Cardiac fibroblast (primary cell): ENCODE results near the gene ONECUT3.

Experiments used
- DNase-seq, 2 donors: peaks; one replicate each; pipeline versions ENCODE4 v3.0.0 to v3.0.0-alpha.2; 2010; ENCODE audit warnings: low read depth in 2 of 2
- H3K4me3 ChIP-seq, 2 donors: replicated peaks in 1 of 2; 1 replicate in 1 of 2; 2 replicates in 1 of 2; pipeline ENCODE4 v1.5.1; 2011; ENCODE audit warnings: low read depth in 2 of 2, low read length in 2 of 2, mild to moderate bottlenecking in 2 of 2, moderate library complexity in 1 of 2
- TF ChIP-seq, protein P1 (sequence below): IDR thresholded peaks from one replicate; pipeline ENCODE4 v1.5.1; 2011; ENCODE audit warnings: low read depth, mild to moderate bottlenecking, low read length, inconsistent platforms

The ONECUT3 gene

DNA sequence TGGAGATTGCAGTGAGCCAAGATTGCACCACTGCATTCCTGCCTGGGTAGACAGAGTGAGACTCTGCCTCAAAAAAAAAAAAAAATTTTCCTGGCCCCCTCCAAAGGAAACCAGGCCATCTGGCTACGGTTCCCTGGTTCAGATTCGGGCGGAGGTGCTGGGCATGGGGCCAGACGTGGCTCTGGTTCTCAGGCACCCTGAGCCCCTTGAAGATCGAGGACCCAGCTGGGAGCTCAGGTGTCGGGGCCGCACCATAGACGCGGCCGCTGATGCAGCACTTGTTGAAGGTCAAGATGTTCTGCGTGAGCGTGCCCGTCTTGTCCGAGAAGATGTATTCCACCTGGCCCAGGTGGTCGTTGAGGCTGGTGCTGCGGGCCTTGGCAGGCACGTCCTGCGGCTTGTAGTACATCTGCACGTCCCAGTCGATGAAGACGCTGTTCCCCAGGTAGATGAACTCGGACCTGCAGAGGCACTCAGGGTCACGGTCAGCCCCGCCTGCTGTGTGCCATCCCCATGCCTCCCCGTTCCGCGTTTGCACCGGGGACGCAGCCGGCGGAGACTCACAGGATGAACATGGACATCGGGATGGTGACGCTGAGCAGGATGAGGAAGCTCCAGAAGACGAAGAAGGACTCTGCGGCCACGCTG, 46.5 kb downstream of the ONECUT3 start:
- no peak overlapping the region for H3K4me3 ChIP-seq
- TF ChIP-seq, protein P1, sequence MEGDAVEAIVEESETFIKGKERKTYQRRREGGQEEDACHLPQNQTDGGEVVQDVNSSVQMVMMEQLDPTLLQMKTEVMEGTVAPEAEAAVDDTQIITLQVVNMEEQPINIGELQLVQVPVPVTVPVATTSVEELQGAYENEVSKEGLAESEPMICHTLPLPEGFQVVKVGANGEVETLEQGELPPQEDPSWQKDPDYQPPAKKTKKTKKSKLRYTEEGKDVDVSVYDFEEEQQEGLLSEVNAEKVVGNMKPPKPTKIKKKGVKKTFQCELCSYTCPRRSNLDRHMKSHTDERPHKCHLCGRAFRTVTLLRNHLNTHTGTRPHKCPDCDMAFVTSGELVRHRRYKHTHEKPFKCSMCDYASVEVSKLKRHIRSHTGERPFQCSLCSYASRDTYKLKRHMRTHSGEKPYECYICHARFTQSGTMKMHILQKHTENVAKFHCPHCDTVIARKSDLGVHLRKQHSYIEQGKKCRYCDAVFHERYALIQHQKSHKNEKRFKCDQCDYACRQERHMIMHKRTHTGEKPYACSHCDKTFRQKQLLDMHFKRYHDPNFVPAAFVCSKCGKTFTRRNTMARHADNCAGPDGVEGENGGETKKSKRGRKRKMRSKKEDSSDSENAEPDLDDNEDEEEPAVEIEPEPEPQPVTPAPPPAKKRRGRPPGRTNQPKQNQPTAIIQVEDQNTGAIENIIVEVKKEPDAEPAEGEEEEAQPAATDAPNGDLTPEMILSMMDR, result no peak
- no peak for DNase-seq

GRCh38 chr19:1804858-1805257, 51.6 kb downstream of the ONECUT3 start:
- DNase-seq, result no peak
- H3K4me3 ChIP-seq, result no peak overlapping the region
- TF ChIP-seq, protein P1, result no peak

DNA sequence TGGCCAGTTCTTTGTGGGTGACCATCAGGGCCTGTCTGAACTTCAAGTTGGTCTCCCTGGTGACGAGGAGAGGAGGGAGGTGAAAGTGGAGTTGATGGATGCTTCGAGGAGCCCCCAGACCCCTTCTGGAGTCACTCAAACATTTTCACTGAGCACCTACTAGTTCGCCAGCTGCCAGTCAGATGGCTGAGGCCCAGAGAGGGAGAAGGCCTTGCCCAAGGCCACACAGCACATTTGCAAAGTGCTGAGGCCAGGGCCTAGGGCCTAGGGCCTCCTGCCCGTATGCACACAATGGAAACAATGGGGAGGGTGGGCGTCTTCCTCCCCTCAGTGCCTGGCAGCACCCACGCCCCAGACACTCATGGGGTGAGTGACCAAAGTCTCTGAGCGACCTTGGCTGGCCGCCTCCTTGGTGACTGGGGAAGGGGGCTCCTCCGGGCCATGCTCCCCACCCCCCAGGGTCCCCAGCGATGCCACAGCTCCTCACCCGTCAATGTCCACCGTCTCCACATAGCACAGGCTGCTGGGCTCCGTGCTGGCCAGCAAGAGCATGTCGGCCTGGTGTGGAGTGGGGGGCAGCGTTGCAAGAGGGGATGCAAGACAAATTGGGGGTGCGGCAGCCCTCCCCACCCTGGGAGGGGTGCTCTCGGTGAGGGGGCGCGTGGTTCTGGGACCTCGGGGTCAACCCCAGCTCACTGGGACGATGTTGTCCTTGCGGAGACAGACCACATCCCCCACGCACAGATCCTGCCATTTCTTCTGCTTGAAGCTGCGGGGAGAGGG, 52.3 kb downstream of the ONECUT3 start:
- TF ChIP-seq, protein P1, result no peak
- DNase-seq, result no peak
- H3K4me3 ChIP-seq, result no peak overlapping the region

- no peak for DNase-seq
- TF ChIP-seq, protein P1, result no peak
- H3K4me3 ChIP-seq, result no peak overlapping the region
These were observed 53.1 kb downstream of the ONECUT3 start for GRCh38 chr19:1806184-1807029.

DNA sequence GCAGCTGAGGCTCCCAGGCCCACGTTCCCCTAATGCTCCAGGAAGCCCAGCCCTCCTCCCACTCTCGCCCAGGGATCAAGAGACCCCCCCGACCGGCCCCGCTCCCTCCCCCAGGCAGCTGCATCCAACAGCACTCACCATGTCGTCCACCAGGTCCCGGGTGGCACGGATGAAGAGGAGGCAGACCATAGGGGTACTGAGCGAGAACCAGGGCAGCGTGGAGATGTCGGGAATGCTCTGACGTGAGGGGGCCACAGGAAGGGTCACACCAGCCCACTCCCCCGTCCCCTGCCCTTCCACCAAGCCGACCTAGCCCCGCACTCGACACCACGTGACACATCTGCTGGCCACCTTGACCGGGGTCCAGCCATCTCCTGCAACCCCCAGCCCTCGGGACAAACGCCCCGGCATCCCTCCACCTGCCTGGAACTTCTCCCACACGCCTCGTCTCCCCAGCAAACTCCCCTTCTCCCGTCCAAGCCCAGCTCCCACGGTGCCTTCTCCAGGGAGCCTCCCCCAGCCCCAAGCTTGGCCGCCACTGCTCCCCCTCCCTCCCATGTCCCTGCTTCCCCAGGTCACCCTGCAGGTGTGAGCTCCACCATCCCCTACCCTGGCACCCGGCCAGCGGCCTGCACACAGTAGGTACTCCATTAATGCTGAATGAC, 53.9 kb downstream of the ONECUT3 start:
- no peak overlapping the region for H3K4me3 ChIP-seq
- no peak for DNase-seq
- TF ChIP-seq, protein P1, result no peak

GRCh38 chr19:1807695-1808394, 54.5 kb downstream of the ONECUT3 start:
- no peak for DNase-seq
- TF ChIP-seq, protein P1, result no peak
- no peak overlapping the region for H3K4me3 ChIP-seq
